Nephron progenitor cell (in vitro differentiated cells): ENCODE data around the gene CHMP1B.
A peak's percentile ranks its signal among the peaks of the same experiment; 100 is the strongest.

Source experiments
- DNase-seq: peaks from one replicate; pipeline ENCODE4 v3.0.0; 2021
- H3K27ac Mint-ChIP-seq: 2 replicates; pipeline ENCODE4 v1.8.0; 2021; ENCODE audit warnings: mild to moderate bottlenecking, moderate library complexity, mixed read lengths
- H3K27me3 Mint-ChIP-seq: 2 replicates; pipeline ENCODE4 v1.8.0; 2021; ENCODE audit warnings: mild to moderate bottlenecking, low read depth, mixed read lengths; ENCODE audit not compliant: poor library complexity
- H3K36me3 Mint-ChIP-seq: 2 replicates; pipeline ENCODE4 v1.8.0; 2021; ENCODE audit warnings: low read depth, mixed read lengths
- H3K4me1 Mint-ChIP-seq: 2 replicates; pipeline ENCODE4 v1.8.0; 2021; ENCODE audit warnings: mixed read lengths
- H3K4me3 Mint-ChIP-seq: 2 replicates; pipeline ENCODE4 v1.8.0; 2021; ENCODE audit warnings: mild to moderate bottlenecking, moderate library complexity, mixed read lengths
- H3K9me3 Mint-ChIP-seq: 2 replicates; pipeline ENCODE4 v1.8.0; 2021; ENCODE audit warnings: mild to moderate bottlenecking, moderate library complexity, mixed read lengths
- CTCF ChIP-seq: fragments of 200-600 bp; sonication (generic); IDR thresholded peaks from 2 replicates; pipeline ENCODE4 v1.5.0; 2021; ENCODE audit warnings: antibody characterized with exemption

Gene CHMP1B

GRCh38 chr18:11859903-11860407 lies 8.7 kb downstream of the CHMP1B start:
- peak overlapping the region; percentile 1 for H3K4me3 Mint-ChIP-seq

GRCh38 chr18:11860594-11861450 lies 9.6 kb downstream of the CHMP1B start:
- TF ChIP-seq CTCF: no peak
- Mint-ChIP-seq H3K27ac (peak overlapping the region; percentile 72), H3K36me3 (peaks cover 34% of the 10 kb centered on the region), H3K27me3 (peaks cover 4% of the 10 kb centered on the region), H3K4me1 (peaks cover 65% of the 10 kb centered on the region), H3K4me3 (no peak overlapping the region), H3K9me3 (no peaks in the 10 kb centered on the region)
- no peak for DNase-seq

More at GRCh38 chr18:11859903-11860407, 8.7 kb downstream of the CHMP1B start:
- peaks cover 4% of the 10 kb centered on the region for H3K27me3 Mint-ChIP-seq
- peaks cover 30% of the 10 kb centered on the region for H3K36me3 Mint-ChIP-seq
- no peaks in the 10 kb centered on the region for H3K9me3 Mint-ChIP-seq
- H3K4me1 Mint-ChIP-seq: peaks cover 72% of the 10 kb centered on the region
- DNase-seq: no peak
- H3K27ac Mint-ChIP-seq: no peak overlapping the region
- TF ChIP-seq CTCF: no peak

- Mint-ChIP-seq H3K4me1 (peaks cover 56% of the 10 kb centered on the region), H3K36me3 (peaks cover 41% of the 10 kb centered on the region), H3K4me3 (peak overlapping the region; percentile 4), H3K9me3 (no peaks in the 10 kb centered on the region), H3K27me3 (peaks cover 4% of the 10 kb centered on the region), H3K27ac (peak overlapping the region; percentile 55)
- DNase-seq: no peak
- no peak for TF ChIP-seq CTCF
Observed at GRCh38 chr18:11861583-11862288, 10.5 kb downstream of the CHMP1B start.

- no peak for TF ChIP-seq CTCF
- DNase-seq: no peak
- Mint-ChIP-seq H3K27ac (peak overlapping the region; percentile 42), H3K9me3 (no peaks in the 10 kb centered on the region), H3K4me1 (peaks cover 47% of the 10 kb centered on the region), H3K4me3 (no peak overlapping the region), H3K36me3 (peaks cover 41% of the 10 kb centered on the region), H3K27me3 (peaks cover 4% of the 10 kb centered on the region)
Observed at GRCh38 chr18:11862468-11863137, 11.4 kb downstream of the CHMP1B start.

GRCh38 chr18:11864471-11864870 lies 13.3 kb downstream of the CHMP1B start:
- DNase-seq: no peak
- Mint-ChIP-seq H3K9me3 (no peaks in the 10 kb centered on the region), H3K27ac (peak overlapping the region; percentile 38), H3K36me3 (peaks cover 49% of the 10 kb centered on the region), H3K27me3 (no peaks in the 10 kb centered on the region), H3K4me1 (peaks cover 28% of the 10 kb centered on the region), H3K4me3 (no peak overlapping the region)
- TF ChIP-seq CTCF: no peak
